Activated gamma-delta T cell treated with anti-CD3 and anti-CD28 coated beads, Interleukin-2, amount 50 U/mL, for 16 hours (primary cell): Measurements from ENCODE around the gene ESYT2.
"Not testable (repeated sequence)": the region's sequence is repeated elsewhere in the genome, so short reads cannot be mapped to it uniquely, and the experiment has no call there.

ENCODE experiments used
- DNase-seq: peaks from one replicate; pipeline ENCODE4 v3.0.0-alpha.2; 2020; ENCODE audit warnings: low read depth

ESYT2 gene

DNA sequence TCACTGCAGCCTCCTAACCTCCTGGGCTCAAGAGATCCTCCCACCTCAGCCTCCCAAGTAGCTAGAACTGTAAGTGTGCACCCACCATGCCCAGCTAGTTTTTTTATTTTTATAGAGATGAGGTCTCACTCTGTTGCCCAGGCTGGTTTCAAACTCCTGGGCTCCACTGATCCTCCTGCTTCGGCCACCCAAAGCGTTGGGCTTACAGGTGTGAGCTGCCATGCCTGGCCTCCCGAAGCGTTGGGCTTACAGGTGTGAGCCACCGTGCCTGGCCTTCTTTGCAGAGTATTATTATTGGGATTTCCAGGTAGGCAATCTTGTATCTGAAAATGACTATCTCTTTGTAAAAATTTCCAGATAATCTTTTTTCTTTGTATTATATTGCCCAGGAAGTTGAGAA is 101.6 kb downstream of the ESYT2 start:
- DNase-seq = no peak

DNA sequence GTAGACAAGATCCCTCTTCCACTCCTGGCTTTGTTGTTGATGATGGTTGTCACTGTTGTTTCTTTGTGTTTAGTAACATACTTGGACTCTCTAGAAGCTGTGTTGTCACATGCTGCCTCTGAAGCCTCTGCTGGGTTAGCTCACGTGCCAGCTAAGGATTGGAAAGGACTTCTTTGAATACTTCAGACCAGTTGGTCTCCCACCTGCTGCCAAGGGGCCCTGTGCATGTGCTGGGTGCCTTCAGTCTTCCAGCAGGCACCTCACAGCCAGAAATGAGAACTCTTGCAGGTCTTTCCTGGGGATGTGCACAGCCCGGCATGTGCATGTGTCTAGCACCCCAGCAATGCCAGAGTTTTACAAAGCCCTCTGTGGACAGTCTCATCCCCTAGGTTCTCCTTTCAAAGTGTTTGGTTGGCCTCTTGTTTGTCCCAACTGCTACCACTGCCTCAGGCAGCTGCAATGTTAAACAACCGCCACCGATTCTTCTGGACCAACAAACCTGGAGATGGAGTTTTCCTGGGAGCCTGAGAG is 103.0 kb downstream of the ESYT2 start:
- DNase-seq = no peak

DNA sequence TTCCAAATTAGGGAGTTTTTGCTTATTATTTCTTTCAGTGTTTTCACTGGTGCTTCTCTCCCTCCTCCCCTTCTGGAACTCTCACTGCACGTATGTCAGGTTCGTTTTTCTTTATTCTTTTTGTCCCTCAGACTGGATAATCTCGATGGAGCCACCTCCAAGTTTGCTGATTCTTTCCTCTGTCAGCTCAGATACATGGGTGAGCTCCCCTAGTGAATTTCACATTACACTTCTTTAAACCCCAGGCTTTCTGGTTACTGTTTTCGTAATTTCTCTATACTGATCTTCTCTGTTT is 103.9 kb downstream of the ESYT2 start:
- no peak for DNase-seq

DNA sequence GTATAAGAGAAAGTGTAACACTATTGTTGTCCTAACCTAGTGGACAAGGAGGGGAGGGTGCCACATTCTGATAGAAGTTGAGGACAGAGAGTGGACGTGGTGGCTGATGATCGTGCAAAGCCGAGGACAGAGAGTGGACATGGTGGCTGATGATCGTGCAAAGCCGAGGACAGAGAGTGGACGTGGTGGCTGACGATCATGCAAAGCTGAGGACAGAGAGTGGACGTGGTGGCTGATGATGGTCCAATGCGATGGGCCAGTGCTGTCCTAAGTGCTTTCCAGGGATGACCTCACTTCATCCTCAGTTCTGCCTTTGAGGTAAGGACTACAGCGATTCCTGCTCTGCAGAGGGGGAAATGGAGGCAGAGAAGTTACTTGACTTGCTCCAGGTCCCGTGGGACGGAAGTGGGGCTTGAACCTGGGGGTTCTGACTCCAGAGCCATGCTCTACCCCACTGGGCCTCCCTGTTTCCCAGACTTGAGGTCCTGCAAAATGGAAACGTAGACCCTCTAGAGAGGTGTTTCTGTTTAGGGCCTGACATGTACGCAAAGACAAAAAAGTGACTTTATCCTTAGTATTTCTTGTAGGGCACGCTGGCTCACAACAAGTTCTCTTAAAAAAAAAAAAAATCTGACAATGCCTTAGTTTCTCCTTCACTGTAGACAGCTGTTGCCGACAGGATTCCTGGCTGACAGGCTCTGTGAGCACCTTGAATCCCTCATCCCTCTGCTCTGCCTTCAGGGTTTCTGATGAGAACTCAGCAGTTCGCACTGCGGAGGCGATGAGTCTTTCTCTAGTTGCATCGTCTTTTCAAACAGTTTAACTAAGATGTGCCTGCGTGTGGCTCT is 104.4 kb downstream of the ESYT2 start:
- DNase-seq = no peak

DNA sequence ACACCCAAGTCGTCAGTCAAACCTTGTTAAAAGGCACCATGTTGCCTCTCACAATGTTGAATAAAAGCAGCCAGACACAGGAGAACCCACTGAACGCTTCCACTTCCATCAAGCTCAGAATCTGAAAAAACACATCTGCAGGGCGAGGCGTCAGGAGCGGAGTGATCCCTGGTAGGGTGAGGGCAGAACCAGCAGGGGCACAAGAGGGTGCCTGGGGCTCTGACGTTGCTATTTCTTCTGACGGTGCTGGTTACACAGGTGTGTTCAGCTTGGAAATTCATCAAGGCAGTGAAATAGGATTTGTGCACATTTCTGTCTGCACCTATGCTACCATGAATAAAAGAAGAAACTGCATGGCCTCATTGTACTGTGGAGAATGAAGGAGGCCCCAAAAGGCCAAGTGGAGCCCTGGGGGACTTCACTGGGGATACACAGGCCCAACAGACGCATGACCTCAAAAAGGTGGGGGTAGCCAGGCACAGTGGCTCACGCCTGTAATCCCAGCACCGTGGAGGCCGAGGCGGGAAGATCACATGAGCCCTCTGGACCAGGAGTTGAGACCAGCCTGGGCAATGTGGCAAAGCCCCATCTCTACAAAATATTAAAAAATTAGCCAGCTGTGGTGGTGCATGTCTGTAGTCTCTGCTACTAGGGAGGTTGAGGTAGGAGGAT is 105.5 kb downstream of the ESYT2 start:
- DNase-seq = no peak

DNA sequence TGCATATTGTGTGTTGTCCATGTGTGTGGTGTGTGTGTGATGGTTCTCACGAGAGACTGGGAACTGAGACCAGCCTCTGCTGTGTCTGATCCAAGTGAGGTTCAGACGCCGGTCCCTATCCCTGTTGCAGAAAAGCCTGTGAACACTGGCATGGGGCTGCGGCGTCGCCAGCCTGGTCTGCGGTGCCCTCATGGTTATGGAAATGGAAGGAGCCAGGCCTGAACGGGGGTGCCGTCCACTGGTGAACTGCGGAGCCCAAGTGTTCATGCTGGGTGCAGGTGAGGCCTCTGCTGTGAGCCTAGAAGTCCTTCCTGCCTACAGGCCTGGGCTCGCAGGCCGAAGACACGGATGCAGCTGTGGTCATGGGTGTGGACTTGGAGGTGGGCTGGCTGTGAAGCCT is 106.0 kb downstream of the ESYT2 start:
- no peak for DNase-seq

DNA sequence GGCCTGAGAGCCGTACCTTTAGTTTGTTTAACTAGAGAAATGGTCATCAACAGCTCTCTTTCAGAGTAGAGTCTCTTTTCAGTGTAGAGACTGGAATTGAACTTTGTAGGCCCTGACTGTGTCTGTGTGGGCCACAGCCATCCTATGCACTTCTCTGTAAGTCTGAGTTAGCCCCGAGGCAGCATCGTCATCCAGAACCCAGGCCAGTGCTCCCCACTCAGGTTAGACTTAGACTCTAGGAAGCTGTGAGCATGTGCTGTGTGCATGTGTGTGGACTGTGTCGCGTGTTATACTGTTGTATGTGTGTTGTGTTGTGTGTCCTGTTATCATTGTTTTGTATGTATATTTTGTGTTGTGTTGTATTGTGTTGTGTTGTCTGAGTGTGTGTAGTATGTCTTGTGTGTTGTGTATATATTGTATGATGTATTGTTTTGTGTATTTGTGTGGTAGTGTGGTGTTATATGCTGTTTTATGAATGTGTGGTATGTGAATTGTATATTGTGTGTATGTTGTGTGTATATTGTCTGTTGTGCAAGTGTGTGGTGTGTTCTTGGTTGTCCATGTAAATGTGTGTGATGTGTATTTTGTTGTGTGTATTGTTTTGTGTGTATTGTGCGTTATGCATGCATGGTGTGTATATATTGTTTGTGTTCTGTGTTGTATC is 106.6 kb downstream of the ESYT2 start:
- no peak for DNase-seq

DNA sequence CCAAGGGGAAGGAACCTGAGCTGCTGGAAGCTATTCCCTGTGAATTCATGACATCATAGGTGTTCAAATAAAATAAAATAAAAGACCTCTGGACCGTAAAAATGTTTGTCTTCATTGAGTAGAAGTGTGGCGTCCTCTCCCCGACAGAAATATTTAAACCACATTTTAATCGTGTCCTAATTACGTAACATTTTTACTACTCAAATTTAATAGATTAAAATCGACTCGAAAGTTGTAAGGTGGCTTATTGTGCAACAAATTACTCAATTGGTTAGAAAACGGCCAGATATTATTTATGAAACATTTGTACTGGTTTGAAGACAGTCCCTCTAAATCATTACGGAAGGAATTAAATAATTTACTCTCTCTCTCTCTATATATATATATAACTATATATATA is 109.2 kb downstream of the ESYT2 start:
- DNase-seq = no peak

DNA sequence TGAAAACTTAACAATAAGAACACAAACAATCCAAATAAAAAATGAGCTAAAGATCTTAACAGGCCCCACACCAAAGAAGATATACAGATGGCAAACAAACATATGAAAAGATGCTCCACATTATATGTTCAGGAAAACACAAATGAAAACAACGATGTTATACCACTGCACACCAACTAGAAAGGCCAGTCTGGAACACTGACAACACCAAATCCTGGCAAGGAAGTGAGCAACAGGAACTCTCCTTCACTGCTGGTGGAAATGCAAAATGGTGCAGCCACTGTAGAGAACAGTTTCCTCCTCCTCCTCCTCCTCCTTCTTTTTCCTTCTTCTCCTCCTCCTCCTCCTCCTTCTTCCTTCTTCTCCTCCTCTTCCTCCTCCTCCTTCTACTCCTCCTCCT is 112.5 kb downstream of the ESYT2 start:
- DNase-seq = no peak

DNA sequence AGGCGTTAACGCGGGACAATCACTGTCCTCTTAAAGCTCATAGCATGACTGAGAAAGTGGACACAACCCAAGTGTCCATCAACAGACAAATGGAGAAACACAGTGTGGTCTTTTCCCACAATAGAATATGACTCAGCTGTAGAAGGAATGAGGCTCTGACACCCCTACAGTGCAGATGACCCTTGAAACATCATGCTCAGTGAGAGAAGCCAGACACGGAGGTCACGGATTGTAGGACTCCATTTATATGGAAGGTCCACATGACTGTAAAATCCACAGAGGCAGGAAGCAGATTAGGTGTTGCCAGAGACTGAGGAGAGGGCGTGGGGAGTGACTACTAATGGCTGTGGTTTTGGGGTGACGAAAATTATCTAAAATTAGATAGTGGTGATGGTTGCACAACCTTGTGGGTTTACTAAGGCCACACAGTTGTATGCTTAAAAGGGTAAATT is 118.6 kb downstream of the ESYT2 start:
- no peak for DNase-seq

DNA sequence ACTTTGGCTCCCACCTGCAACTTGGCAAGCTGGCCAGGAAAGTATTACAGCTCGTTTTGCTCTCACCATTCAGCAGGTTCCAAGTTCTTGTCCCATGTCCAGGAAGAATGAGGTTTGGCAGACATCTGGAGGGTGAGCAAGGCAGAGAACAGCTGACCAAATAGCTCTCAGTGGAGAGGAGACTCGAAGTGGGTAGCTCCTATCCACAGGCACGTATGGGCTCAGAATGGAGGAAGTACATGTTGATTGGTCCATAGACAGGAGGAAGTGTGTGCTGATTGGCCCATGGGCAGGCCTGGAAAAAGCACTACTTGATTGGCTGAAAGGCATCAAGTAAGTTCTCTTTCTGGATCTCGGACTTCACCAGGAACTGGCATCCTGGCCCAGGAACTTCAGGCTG is 121.7 kb downstream of the ESYT2 start:
- DNase-seq = no peak

DNA sequence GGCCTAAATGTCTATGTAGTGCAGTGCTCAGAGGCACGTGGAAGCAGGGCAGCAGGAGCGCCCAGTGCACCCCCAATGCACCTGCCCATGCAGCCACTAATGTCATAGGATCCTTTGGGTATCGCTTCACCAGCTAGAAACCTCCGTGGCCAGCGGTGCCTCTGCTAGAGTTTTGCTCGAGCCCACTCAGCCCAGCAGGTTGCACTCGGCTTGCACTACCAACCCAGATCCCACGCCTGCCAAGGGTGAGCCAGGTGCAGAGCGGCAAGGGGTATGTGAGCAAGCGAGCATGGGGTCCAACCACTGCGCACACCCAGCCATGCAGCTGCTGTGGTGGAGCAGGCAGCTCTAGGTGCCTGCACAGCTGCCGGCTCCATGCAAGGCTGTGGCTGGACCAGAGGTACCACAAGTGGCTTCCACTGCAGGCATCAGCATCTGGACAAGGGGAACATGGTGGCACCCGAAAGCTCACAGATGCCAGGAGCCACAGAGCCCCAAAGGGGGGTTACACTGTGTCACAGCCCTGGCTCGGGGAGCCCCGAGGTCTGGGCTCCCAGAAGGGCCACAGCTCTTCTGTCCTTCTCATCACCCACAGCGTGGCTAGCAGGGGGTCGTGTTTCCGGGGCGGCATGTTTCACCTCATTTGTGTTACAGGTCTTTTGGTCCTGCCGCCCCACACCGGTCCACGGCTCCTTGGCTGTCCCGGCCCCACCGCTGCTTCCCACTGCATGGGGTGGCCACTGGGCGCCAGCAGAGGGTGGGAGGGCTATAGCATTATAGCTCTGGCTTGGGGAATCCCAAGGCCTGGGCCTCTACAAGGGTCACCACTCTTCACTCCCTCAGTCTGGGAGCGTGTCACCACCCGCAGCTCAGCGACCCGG is 122.4 kb downstream of the ESYT2 start:
- no peak for DNase-seq

DNA sequence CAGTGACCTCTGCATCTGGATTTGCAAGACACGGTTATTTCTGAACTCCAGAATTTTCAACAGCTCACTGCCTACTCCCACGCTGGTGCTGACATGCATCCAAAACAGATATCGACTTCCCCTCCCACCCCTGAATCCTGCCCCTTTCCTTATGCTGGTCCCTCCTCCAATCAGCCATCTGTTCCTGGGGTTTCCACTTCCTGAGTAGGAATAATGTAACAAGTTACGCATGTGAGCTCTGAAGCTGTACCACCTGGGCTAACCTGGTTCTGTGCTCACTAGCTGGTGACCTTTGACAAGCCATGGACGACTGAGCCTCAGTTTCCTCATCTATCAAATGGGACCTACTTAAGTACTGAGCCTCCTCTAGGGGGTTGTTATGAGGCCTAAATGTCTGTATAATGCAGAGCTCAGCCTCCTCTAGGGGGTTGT is 123.0 kb downstream of the ESYT2 start:
- DNase-seq = no peak

DNA sequence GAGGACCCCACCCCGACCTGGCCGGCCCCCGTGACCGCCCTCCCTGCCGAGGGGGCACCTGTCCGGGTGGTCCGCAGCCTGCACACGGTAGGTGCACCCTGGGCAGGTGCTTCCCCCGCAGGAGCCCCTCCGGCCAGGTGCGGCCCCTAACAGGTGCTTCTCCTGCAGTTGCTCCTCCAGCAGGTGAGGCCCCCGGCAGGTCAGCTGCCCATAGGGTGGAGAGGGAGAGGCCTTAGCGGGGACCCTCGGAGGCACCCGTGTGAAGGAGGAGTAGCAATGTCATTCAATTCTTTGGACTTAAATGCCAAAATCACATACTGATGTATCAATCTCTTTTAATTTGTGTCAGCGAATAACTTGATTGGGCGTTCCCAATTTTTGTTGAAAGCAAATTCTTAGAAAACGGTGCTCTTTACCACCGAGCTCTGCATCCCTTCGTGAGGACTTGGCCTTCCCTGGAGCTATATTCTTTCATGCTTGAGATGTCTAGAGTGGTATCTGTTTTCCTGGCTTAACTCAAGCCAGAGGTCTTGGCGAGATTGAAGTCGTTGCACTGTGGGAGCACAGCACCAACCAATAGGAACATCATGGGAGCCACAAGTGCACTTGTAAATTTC is 124.0 kb downstream of the ESYT2 start:
- no peak for DNase-seq

DNA sequence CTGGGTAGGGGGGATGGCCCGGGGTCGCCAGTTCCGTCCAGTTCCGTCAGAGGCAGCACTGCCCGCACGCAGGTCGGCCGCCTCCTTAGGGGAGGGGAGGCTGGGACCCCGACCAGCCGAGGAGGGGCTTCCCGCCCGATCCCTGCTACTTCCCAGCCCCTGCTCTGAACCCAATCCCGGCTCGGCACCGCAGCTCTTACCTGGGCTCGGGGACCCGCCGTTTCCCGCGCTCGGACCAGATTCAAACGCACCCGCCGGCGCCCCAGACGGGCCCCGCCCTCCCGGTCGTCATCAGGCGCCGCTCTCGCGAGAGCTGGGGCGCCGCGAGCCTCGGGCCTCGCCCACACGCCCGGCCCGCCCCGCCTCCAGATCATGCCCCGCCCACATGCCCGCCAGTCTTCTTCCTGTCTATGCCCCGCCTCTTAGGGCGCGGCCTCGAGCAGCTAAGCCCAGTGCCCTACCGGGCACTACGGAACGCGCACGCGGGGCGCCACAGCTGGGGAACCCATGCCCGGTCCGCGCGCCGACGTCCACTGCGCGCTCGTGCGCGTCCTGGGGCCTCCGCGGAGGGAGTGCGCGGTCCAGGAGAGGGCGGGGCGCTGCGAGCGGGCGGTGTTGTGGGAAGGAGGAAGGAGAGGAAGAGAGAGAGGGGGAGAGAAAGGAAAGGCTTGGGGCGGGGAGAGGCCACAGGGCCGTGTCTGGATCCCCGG is 124.6 kb downstream of the ESYT2 start, which contains the start of gene NCAPG2:
Gene NCAPG2 (minus strand): TSS at position 281 of the 710 bp plus-strand sequence. CDS start 2,905 bp downstream, outside the sequence.
- peak; percentile 96 for DNase-seq

DNA sequence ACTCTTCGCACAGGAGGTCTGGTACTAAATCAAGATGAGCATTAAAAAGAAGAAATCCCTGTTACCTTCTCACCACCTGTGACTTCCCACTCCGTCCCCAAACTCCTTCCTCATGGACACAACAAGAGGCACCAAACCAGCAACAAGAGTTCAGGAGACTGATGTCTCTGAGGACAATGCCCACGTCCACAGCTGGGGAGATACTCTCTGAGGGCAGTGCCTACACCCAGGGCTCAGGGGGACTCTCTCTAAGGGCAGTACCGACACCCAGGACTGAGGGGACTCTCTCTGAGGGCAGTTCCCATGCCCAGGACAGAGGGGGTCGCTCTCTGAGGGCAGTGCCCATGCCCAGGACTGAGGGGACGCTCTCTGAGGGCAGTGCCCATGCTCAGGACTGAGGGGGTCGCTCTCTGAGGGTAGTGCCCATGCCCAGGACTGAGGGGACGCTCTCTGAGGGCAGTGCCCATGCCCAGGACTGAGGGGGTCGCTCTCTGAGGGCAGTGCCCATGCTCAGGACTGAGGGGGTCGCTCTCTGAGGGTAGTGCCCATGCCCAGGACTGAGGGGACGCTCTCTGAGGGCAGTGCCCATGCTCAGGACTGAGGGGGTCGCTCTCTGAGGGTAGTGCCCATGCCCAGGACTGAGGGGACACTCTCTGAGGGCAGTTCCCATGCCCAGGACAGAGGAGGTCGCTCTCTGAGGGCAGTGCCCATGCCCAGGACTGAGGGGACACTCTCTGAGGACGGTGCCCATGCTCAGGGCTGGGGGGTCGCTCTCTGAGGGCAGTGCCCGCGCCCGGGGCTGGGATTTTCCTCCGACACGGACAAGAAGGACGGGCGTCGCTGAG is 125.4 kb downstream of the ESYT2 start:
- not testable (repeated sequence) for DNase-seq

DNA sequence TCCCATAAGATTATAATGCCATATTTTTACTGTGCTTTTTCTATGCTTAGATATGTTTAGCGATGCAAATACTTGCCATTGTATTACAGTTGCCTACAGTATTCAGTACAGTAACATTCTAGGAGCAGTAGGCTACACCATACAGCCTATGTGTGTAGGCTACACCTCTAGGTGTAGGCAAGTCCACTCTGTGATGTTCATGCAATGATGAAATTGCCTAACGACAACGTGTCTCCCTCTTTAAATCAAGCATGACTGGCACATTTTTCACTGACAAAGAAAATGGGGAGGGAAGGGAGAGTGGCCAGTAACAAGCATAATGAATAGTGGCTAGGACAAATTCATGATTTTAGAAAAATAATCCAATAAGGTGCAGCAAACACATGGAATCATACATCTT is 126.4 kb downstream of the ESYT2 start:
- DNase-seq = no peak

DNA sequence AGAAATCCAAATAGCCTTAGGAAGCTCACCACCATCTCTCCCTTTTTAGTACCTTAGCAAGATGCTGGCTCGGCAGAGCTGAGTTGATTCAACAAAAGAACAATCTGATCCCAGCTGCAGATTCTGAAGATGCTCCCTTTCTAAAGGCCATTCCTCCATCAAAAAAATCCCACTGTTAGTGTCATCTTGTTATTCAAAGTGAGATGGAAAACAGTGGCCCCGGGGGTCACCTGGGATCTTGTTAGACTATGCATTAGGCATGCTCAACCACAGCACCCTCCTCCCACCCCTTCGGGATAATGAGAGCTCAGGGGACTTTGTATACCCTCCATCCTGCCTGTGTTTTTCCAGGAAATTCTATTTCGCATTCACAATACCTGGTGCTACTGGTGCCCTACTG is 127.1 kb downstream of the ESYT2 start:
- DNase-seq = no peak

DNA sequence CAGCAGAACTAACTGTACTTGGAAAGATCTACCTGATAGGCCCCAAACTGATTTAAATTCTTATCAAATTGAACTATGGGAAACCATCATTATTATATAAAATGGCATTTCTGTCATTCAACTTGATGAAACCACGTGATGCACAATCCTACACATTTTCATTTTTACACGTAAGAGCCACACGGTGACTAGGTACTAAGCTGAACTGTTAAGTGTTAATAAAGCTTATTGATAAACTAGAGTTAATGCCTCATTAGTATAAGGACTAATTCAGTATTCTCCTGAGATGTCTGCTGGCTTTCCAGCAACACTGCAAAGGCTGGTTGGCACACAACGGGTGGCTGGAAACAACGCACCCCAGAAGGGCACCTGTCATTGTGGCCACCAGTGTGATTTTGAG is 129.3 kb downstream of the ESYT2 start:
- no peak for DNase-seq

DNA sequence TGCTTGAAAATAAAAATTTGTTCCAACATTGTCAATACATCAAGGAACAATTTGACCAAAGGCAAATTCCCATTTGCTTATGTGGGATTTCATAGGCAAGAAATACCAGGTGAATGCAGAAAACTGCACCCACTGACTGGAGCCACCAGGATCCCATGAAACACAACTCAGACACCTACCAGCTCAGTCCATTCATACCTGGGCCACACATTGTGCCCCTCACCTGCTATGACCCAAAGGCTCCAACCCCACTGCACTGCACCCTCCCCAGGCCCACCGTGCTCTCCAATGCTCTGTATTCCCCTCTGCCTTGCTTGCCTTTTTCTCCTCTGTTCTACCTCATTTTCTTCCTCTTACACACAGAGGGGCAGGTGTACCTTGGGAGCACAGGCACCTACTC is 130.0 kb downstream of the ESYT2 start:
- no peak for DNase-seq
